Thyroid gland (tissue), 4 donors: ENCODE measurements around the gene ELF5.

Experiments used
- CTCF ChIP-seq, 6 experiments: fragments of 200-600 bp in 3 of 6; fragments of 450-650 bp in 3 of 6; sonication (generic) in 3 of 6; IDR thresholded peaks; one replicate each; pipeline ENCODE4 v1.5.1; 2016 to 2019; ENCODE audit warnings: antibody characterized with exemption in 6 of 6, mild to moderate bottlenecking in 2 of 6, inconsistent platforms in 1 of 6, moderate library complexity in 1 of 6
- POLR2A ChIP-seq, 2 donors: fragments of 450-650 bp; IDR thresholded peaks; one replicate each; pipeline ENCODE4 v1.6.1; 2017; ENCODE audit warnings: antibody characterized with exemption in 2 of 2, mild to moderate bottlenecking in 2 of 2, moderate library complexity in 1 of 2

GRCh38 chr11:34522188-34522587, 8.6 kb upstream of the ELF5 start:
- no peak for TF ChIP-seq CTCF (IDR thresholded peaks at IDR 0.05)
- no peak for TF ChIP-seq POLR2A (IDR thresholded peaks at IDR 0.05)
